Lung microvascular endothelial cell (primary cell): Measurements from ENCODE around the gene ZBTB6. TPM values are rescaled to one million over a fixed set of nuclear protein-coding genes. Genes with fewer than 3 reads are reported as not detected.

ENCODE experiments used
- DNase-seq, 2 donors: peaks; one replicate each; pipeline versions ENCODE4 v3.0.0 to v3.0.0-alpha.2; 2010; ENCODE audit warnings: low read depth in 2 of 2
- total RNA-seq: library from RNA; depleted of rRNA; stranded (reverse); fragments of >200 nt; gene quantifications from 2 replicates; pipeline ENCODE4 v1.2.1, GENCODE V29; 2014

ZBTB6 gene, protein sequence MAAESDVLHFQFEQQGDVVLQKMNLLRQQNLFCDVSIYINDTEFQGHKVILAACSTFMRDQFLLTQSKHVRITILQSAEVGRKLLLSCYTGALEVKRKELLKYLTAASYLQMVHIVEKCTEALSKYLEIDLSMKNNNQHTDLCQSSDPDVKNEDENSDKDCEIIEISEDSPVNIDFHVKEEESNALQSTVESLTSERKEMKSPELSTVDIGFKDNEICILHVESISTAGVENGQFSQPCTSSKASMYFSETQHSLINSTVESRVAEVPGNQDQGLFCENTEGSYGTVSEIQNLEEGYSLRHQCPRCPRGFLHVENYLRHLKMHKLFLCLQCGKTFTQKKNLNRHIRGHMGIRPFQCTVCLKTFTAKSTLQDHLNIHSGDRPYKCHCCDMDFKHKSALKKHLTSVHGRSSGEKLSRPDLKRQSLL
- 9.2 and 14.3 TPM in 2 replicates for total RNA-seq

DNA sequence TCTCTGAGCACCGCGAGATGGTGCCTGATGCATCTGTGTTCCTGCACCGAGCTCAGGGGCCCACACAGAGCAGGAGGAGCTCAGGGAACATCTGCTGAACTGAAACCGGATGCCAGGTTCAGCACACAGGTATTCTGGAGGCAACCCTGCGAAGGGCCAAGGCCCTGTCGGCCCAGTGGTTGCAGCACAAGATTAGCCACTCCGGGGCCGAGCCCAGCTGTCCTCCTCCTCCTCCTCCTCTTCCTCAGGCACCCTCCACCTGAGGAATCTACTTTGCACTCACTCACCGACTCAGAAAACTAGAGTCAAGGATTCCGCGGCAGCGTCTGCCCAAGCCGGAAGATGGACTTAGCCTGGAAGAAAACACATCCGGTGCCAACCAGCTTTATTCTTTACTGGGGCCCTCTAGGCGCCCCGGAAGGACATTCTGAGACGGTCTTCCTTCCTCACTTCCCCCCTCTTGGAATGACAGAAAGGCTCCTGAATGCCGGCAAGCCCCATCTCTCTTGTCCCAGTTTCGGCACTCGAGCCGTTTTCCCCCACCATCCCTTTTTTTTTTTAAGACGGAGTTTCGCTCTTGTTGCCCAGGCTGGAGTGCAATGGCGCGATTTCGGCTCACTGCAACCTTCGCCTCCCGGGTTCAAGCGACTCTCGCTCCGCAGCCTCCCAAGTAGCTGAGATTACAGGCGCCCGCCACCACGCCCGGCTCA is at the start of gene ZBTB6:
ZBTB6 (minus strand) TSS at position 360 of the 710 bp plus-strand sequence. CDS start 1,251 bp downstream, outside the sequence.
- DNase-seq, result peak; percentile 74 to 79

DNA sequence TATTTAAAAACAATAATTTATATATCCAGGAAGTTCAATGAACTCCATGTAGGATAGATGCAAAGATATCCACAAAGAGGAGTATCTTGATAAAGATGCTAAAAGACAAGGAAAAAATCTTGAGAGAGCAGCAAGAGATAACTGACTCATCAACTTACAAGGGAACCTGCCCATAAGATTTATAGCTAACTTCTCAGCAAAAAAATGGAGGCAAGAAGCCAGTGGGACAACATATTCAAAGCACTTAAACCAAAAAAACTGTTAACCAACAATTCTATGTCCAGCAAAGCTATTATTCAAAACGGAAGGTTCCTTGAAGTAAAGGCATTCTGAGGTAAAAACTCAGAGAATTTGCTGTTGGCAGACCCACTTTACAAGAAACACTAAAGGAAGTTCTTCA is 48.0 kb upstream of the ZBTB6 start:
- DNase-seq, result no peak

DNA sequence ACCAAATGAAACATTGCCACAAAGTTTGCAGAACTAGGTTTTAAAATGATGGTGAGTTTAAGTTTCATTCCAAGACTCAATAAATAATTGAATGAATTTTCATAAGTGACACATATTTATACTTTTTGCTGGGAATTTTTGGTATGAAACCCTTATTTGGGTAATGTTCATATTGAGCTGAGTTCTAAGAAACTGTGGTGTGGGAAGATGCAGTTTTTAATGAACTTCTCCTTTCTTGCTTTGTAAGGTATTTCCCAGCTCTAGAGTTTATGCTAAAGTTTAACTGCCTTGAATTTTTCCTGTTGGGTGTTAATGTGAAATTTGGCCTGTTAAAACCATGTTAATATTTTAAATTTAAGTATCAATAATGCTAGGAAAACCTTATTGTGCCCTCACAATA is 42.8 kb upstream of the ZBTB6 start:
- DNase-seq, result no peak

DNA sequence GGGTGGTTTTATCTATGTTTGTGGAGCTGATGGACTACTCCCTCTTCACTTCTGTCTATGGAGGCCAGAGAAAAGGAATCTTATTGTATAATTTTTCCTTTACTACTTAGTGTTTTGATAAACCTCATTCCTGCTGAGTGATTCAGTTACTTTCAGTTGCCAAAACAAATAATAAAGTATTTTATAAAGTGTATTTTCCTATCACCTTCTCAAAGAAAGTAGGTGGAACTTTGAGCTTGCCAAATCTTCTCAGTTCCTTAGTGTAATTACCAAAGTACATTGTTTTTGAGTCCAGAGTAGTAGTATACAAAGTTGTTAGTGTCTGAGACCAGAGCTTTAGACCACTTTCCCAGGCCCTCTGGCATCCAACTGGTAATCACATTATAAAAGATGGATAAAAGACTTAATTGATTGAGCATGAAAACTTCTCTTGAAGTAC is 41.1 kb upstream of the ZBTB6 start:
- DNase-seq, result peak in 1 of 2 donors; percentile 65

DNA sequence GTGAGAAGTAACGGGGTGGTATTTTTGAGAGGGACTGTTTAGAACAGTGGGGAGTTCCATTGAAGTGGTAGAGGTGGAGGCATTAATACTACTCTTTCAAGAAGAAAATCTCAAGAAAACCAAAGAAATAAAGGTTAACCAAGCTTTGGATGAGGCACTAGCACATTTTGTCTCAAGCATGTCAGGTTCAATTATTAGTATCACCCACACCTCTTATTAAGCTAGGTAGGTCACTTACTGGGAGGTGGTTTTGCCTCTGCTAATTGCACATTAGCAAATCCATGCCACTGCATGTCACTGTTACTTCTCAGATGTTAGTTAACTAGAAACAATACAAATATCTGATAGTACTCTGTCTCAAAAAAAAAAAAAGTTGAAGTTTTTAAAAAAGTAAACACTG is 37.9 kb upstream of the ZBTB6 start:
- no peak for DNase-seq

DNA sequence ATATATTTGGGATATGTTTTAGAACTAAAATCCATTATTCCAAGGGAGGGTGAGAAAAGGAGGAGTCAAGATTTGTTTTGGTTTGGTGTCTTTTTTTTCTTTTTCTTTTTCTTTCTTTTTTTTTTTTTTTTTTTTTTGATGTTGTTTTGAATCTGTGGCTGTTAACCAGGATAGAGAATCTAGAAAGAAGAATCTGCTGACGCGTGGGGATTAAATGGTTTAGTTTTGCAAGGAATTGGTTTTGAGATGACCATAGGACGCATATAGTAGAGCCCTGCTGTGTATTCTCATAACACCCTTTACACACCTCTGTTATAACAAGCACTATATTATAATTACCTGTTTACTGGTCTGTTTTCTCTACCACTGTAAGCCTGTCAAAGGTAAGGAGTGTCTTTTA is 37.1 kb upstream of the ZBTB6 start:
- DNase-seq, result no peak

DNA sequence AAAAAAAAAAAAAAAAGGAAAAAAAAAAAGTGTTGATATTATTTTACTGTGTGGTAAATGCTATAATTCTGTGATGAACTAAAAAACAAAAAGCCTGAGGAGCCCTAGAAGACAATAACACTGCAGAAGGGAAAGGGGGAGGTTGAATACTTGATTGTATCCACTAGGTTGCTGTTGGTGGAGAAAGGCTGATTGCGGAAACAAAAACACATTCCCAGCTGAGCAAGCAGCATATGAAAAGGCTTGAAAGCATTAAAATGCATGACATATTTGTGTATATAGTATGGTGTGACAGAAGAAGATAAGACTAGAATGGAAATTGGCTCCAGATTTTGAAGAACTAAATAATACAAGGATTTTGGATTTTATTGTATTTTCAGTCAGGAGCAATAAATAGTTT is 36.6 kb upstream of the ZBTB6 start:
- DNase-seq, result peak in 1 of 2 donors; percentile 65

DNA sequence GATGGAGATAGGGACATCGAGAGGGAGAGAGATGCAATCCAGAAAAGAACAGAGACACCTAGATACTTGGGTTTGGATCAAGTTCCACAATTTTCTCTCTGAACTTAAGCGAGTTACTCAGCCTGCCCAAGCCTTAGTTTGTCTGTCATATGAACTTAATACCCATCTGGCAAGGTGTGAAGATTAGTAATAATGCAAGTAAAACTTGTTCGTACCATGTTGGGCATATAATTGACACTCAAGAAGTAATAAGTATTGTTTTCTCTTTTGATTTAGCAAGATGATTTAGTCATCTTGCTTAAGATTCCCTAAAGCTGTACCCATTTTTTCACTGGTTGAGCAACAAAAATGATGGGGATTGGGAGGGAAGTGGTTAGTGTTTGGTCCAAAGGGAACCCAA is 35.2 kb upstream of the ZBTB6 start:
- DNase-seq, result no peak

DNA sequence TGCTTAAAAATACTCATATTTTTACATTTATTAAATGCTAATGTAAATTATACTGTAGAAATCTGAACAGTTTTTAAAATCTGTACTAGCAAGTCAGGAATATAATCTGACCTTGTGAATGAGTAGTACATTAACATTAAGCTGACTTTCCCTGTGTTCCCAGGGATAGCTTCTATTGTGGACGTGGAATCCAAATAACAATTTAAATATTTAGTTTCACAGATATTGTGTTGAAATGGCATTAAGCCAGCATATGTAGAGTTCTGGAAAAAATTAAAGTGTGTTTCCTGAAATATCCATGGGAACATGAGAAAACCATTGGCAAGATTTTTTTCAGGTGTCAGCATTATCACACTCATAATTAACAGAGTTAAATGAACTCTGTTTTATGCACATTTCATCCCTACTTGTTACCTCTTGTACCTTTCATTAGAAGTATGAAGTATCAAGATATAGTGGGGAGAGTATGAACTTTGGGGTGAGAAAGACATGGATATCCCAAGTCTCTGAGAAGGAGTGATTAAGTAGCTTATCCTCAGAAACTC is 33.4 kb upstream of the ZBTB6 start:
- peak in 1 of 2 donors; percentile 90 for DNase-seq

DNA sequence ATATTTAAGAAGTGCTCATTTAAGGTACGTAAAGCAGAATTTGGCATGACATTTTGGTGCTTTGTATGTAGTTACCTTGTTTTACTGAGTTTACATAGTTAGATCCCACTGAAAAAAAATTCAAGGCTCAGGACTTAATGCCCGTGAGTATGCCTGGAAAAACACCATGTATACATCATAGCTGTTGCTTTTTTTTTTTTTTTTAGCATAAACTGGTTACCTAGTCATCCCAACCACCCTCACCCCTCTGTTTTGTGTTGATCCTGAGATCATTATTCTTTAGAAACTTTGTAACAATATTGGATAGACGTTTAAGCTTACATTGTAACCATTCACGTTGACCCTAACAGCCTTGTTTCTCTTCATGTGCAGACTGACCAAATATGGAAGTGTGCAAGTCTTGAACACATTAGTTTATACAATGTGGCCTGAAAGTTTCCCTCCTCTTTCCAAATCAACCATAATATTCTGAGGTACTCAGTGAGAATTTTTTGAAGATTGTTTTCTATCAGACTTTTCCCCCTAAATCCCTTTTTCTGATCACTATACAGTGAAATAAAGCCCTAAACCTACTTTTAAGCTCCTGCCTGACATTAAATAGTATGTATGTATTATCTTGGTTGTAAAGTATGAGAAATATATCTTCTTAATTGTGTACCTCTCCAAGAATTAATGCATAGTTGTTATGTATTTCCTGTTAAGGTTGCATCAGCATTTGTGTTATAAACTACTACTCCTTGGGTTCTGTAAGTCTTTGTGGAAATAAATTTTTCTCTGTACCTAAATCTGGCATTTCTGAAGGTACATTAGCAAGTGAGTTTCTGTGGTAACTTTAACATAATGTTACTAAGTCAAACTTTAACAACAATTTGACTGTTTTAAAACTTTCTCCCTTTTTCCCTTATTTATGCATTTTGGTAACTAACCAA is 32.1 kb upstream of the ZBTB6 start:
- DNase-seq, result no peak

DNA sequence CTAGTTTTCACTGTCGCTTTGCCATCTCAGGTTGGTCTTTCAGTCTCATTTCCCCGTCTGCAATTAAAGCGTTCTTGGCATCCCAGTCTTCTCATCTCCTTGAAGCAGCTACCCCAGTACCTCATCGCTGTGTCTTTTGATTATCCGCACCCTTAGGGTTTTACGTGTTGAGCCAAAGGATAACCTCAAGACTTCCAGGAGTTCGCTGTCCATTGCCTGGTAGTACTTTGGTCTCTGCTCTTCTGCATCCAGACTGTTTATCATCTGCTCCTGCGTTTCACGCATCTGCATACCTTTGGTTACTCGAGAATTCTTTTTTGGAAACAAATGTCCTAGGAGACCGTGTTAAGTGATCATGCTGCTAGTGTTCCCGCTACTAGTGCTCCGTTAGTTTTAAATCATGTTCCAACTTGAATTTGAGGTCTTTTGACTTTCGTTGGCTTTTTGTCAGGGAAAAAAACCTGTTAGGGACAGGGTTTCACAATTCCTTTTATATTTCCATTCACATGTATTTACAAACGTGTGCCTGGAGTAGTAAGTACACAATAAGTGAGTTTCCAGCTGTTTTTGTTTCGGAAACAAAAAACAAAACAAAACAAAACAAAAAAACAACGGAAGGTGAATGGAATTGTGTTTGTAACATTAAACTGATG is 28.6 kb upstream of the ZBTB6 start:
- DNase-seq, result peak; percentile 51 to 58

DNA sequence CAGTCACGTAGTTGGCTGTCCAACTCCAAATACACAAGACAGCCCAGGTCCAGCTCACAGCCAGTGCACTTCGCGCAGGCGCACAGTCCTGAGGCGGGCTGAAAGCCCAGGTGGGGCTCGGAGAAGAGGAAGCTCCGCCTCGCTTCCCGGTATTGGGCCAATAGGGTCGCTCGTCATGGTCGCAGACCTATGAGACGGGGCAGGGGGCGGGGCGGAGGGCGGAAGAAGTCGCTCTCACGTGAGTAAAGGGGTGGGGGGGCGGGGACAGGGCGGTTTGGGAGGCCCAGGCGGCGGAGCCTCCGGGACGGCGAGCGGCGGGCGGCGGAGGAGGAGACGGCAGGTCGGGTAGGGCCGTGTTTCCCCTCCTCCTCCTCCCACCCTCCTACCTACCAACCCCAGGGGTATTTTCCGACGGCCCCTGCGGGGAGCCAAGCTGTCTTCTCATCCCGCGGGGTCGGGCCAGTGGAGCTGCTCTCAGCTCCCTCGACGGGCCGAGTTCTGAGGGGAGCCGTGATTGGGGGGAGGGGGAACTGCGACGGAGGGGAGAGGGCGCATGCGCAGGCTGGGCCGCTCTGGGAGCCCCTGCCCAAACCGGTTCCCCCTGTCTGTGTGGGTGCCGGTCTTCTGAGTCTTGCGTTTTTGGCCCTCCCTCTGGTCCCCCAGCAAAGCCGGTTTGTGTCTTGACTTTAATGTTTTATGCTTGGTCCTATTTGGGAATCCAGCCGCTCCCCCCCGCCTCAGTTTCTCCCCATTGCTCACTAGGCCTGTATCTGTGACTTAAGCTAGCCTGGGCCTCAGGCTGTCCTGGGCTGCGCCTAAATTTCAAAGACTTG is 27.8 kb upstream of the ZBTB6 start, which contains the start of gene RABGAP1:
RABGAP1 (plus strand) TSS at position 272 of the 833 bp plus-strand sequence. CDS start 16,040 bp downstream, outside the sequence.
- peak; percentile 98 to 99 for DNase-seq

DNA sequence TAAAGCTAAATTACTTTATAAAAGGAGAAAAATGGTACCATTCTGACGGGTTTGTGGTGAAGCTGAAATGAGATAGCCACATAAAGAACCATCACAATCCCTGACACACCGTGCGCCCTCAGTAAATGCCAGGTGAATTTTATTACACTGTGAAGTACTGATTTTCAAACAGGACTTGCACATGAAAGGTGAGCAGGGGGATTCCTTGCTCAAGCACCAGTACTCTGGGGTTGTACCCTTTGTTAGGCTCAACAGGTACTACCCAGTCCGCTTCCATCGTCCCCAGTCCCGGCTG is 27.3 kb upstream of the ZBTB6 start:
- DNase-seq, result no peak

DNA sequence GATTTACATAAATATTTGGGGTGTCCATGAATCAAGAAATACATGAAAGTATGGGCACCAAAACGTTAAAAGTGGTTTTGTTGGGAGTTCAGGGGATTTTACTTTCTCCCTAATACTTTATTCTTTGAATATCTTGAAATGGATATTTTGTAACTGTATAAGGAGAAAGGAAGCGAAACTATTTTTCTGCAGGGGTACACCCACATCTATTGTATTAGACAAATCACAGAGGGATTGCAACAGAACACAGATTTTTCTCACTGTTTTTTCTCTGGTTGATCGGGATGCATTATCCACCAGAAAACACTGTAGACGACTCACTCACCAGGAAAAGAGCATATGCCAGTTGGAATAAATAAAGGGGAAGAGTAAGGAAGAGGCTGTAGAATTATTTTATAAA is 26.5 kb upstream of the ZBTB6 start:
- DNase-seq, result no peak

DNA sequence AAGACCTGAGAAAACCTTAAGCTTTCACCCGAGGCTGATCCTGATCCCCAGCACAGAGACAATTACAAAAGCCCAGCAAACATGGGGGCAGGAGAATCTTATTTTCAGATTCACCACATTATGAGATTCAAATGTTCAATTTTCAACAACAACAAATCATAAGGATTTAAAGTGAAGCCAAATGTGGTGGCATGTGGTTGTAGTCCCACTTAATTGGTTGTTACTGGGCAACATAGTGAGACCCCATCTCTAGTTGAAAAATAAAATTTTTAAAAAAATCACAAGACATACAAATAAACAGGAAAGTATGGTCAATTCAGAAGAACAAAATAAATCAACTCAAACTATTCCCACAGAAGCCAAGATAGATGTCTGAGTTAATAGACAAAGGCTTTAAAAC is 23.8 kb upstream of the ZBTB6 start:
- DNase-seq, result no peak

DNA sequence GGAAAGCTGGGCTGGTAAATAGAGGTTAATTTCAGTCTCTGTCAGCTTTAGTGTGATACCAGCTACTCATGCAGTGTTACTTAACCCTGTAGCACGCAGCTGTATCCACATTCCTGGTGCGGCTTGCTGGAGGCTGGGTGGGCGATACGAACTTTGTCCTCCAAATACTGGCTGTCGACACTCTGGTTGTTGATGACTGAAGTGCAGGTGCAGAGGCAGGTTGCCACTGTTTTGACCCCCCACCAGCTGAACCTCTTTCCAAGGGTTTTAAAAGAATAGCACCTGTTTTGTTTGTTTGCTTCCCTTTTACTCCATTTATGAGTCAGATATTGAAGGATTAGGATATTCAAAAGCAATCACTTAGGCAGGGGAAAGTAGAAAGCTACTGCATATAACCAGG is 23.3 kb upstream of the ZBTB6 start:
- no peak for DNase-seq

DNA sequence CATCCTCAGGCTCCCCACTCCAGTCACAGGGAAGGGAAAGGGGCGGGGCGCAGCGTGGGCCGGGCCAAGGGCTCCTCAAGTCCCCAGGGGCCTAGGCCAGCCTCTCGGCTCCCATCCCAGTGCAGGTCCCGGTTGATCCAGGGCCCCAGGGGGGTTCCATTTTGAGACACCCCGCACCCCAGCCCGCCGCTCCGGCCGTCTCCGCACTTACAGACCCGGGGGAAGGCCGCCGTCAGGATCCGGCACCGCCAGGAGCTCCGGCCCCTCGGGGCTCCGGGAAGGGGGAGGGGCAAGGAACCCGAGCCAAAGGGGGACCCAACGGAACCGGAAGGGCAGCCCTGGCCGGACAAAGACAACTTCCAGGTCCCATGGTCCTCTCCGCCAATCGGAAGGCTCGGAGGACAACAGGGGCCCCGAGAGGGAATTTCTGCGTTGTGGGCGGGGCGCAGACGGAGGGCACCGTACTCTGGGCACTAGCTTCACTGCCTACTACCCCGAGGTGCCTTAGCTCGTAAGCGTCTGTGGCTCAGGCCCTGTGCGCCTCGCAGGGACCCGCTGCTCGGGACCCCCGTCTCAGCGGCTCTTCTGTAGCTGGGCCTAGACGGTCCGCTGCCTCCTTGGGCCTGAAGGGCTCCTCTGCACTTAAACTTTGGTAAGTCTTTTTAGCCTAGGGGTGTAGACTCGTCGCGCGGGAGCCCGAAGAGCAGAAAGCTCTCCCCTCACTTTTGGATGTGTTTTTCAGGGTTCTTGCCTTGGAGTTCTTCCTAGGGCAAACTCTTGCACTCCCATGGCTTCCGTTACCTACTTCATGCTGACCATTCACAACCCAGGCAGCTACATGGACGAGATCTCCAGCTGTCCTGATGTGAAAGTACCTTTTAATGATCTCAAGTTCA is 18.4 kb upstream of the ZBTB6 start, which contains the start of gene ZBTB26:
ZBTB26 (minus strand) TSS at position 287 of the 896 bp plus-strand sequence. CDS start 11,578 bp downstream, outside the sequence.
- peak; percentile 93 to 94 for DNase-seq

DNA sequence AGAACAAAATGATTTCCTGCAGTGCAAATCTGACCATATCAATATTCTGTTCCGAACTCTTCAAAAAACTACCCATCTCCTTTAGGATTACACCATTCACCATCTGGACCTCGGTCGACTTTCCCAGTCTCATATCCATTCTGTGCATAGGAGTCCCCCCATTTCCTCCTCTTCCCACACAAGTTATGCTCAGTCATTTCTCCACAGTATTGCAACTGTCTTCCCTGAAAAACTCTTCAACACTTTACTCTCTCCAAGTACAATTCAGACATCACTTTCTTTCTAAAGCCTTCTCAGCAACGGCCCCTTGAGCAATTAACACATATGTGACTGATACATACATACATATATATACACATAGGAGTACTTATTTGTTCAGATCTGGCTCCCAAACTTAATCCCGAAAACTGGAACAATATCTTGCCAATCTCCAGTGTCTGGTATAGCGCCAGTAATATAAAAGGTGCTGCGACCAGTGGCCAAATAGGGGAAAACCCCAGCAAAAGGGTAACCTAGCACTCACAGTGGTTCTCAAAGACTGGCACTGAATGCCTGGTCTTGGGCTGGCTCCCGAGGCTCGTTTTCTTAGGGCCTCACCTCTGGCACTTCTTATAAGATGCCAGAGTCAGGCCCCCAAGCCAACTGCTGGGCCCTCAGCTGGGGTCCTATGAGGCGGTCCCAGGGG is 17.6 kb upstream of the ZBTB6 start:
- no peak for DNase-seq
